AG04449 (cell line): ENCODE results near the gene UBE2F.

Source experiments
- CTCF ChIA-PET: fragments of 350-600 bp; formaldehyde crosslinking; extraction: SDS; loops from one replicate; lab custom pipeline; 2021; ENCODE audit warnings: antibody characterized with exemption; lab: Yijun Ruan, JAX
- POLR2A ChIA-PET: fragments of 400-600, 350-600 bp; formaldehyde crosslinking; extraction: SDS; loops from one replicate; lab custom pipeline; 2020; ENCODE audit warnings: antibody characterized with exemption, inconsistent platforms; lab: Yijun Ruan, JAX
- DNase-seq: peaks from one replicate; pipeline ENCODE4 v3.0.0-alpha.2; 2010; ENCODE audit warnings: low read depth, low spot score
- H3K4me3 ChIP-seq: 2 replicates; pipeline ENCODE4 v1.5.1; 2011; ENCODE audit warnings: low read depth, mild to moderate bottlenecking, control low read depth, low read length
- CTCF ChIP-seq: IDR thresholded peaks from one replicate; pipeline ENCODE4 v1.5.1; 2011; ENCODE audit warnings: mild to moderate bottlenecking, moderate library complexity, low read length, control low read depth, inconsistent platforms; ENCODE audit not compliant: insufficient read depth; ENCODE audit errors: missing control alignments

The UBE2F gene

GRCh38 chr2:238090887-238091286, 124.1 kb downstream of the UBE2F start:
- DNase-seq: no peak
- TF ChIP-seq CTCF: no peak
- no peak overlapping the region for H3K4me3 ChIP-seq
- CTCF ChIA-PET: interaction anchor here (1.0 kb wide), 1 partner anchor 18 kb away, joined by 3 read pairs; no protein-coding TSS in a partner anchor
- POLR2A ChIA-PET: no interaction called here

- TF ChIP-seq CTCF: no peak
- CTCF ChIA-PET: interaction anchor here (1.0 kb wide), 1 partner anchor 17 kb away, joined by 3 read pairs; no protein-coding TSS in a partner anchor
- no peak for DNase-seq
- POLR2A ChIA-PET: no interaction called here
- no peak overlapping the region for H3K4me3 ChIP-seq
These were observed 124.7 kb downstream of the UBE2F start for GRCh38 chr2:238091436-238092060.
